A549 (cell line): Measurements from ENCODE around the gene TRIO. TPM values are rescaled to one million over a fixed set of nuclear protein-coding genes. Genes with fewer than 3 reads are reported as not detected.

Experiments
- ATAC-seq, 2 experiments: fragments of 200-7000 bp in 1 of 2; fragments of >200 bp in 1 of 2; cut with Nextera tagmentation in 1 of 2; cut with Tn5 transposase in 1 of 2; 3 replicates each; pipeline versions ENCODE4 v1.8.0 to v1.9.1; 2018 to 2020; ENCODE audit warnings: mild to moderate bottlenecking in 1 of 2, moderate library complexity in 1 of 2
- CTCF ChIA-PET: fragments of 300-600 bp; sonication (Branson Sonifier 250); formaldehyde crosslinking; extraction: SDS; loops from one replicate; lab custom pipeline; 2021; ENCODE audit warnings: antibody characterized with exemption, inconsistent platforms; lab: Yijun Ruan, JAX
- POLR2A ChIA-PET: fragments of 350-600 bp; formaldehyde crosslinking; extraction: SDS; loops from one replicate; lab custom pipeline; 2021; ENCODE audit warnings: antibody characterized with exemption, inconsistent platforms; lab: Yijun Ruan, JAX
- DNase-seq, 2 experiments: peaks; one replicate each; pipeline versions ENCODE4 v3.0.0 to v3.0.0-alpha.2; 2011 to 2016; ENCODE audit warnings: low read depth in 1 of 2, low spot score in 1 of 2
- FAIRE-seq: peaks from 2 replicates; lab custom pipeline; 2011; peaks lifted over from hg19 to GRCh38; lab: Jason Lieb, UNC
- H3K27ac ChIP-seq, 2 experiments: fragments of >200 bp; sonication (Bioruptor Twin); formaldehyde crosslinking; 3 replicates each; pipeline ENCODE4 v1.5.1; 2016 to 2017
- H3K4me1 ChIP-seq: fragments of >200 bp; sonication (Bioruptor Twin); formaldehyde crosslinking; 3 replicates; pipeline ENCODE4 v1.6.1; 2016
- H3K4me2 ChIP-seq: fragments of >200 bp; sonication (Bioruptor Twin); formaldehyde crosslinking; 3 replicates; pipeline ENCODE4 v1.6.1; 2016
- H3K4me3 ChIP-seq: fragments of >200 bp; sonication (Bioruptor Twin); formaldehyde crosslinking; 3 replicates; pipeline ENCODE4 v1.5.1; 2016
- H3K9me3 ChIP-seq: fragments of >200 bp; sonication (Bioruptor Twin); formaldehyde crosslinking; 3 replicates; pipeline ENCODE4 v1.6.1; 2016
- CBX2 ChIP-seq: fragments of 200-600 bp; sonication (generic); IDR thresholded peaks from 2 replicates; pipeline ENCODE4 v1.6.1; 2016; ENCODE audit warnings: low read depth, mild to moderate bottlenecking, borderline replicate concordance
- EHMT2 ChIP-seq: fragments of 200-600 bp; sonication (generic); IDR thresholded peaks from 2 replicates; pipeline ENCODE4 v1.6.1; 2016; ENCODE audit warnings: antibody characterized with exemption, low read depth, mild to moderate bottlenecking, moderate library complexity
- EP300 ChIP-seq, 2 experiments: fragments of >200 bp; sonication (Bioruptor Twin); formaldehyde crosslinking; IDR thresholded peaks; 2 replicates in 1 of 2; 3 replicates in 1 of 2; pipeline ENCODE4 v1.6.1; 2016 to 2017
- ESRRA ChIP-seq: fragments of 150-350 bp; IDR thresholded peaks from 2 replicates; pipeline ENCODE4 v1.6.1; 2014; ENCODE audit warnings: mild to moderate bottlenecking, low read length, borderline replicate concordance
- FOSB ChIP-seq: fragments of 250-450 bp; sonication (Bioruptor Pico); IDR thresholded peaks from 2 replicates; pipeline ENCODE4 v1.5.0; 2020; ENCODE audit warnings: mild to moderate bottlenecking, moderate library complexity
- FOSL2 ChIP-seq, 2 experiments: fragments of 450-650 bp in 1 of 2; fragments of >200 bp in 1 of 2; sonication (Bioruptor Twin) in 1 of 2; formaldehyde crosslinking; IDR thresholded peaks; 2 replicates each; pipeline versions ENCODE4 v1.5.0 to v1.6.1; 2016 to 2020; ENCODE audit warnings: mild to moderate bottlenecking in 1 of 2, moderate library complexity in 1 of 2
- HDAC2 ChIP-seq: fragments of 200-600 bp; sonication (generic); IDR thresholded peaks from 2 replicates; pipeline ENCODE4 v1.6.1; 2016
- HEYL ChIP-seq: fragments of 250-450 bp; sonication (Bioruptor Pico); IDR thresholded peaks from 2 replicates; pipeline ENCODE4 v1.8.0; 2021; ENCODE audit warnings: mild to moderate bottlenecking, moderate library complexity
- JUNB ChIP-seq: fragments of >200 bp; sonication (Bioruptor Twin); formaldehyde crosslinking; IDR thresholded peaks from 2 replicates; pipeline ENCODE4 v1.6.1; 2016
- MAZ ChIP-seq: fragments of 150-350 bp; IDR thresholded peaks from 2 replicates; pipeline ENCODE4 v1.6.1; 2014; ENCODE audit warnings: antibody characterized with exemption, low read depth, low read length, borderline replicate concordance
- NFE2L2 ChIP-seq: fragments of 150-350 bp; conservative IDR thresholded peaks from 2 replicates; pipeline ENCODE4 v1.6.1; 2014; ENCODE audit warnings: low read length
- POLR2AphosphoS2 ChIP-seq: conservative IDR thresholded peaks from 2 replicates; pipeline ENCODE4 v1.6.1; 2012; ENCODE audit warnings: low read length, improper control_type of control experiment, inconsistent platforms
- RARB ChIP-seq: fragments of 250-450 bp; sonication (Bioruptor Pico); IDR thresholded peaks from 2 replicates; pipeline ENCODE4 v1.8.0; 2021; ENCODE audit warnings: mild to moderate bottlenecking, moderate library complexity
- RCOR1 ChIP-seq: fragments of 150-350 bp; IDR thresholded peaks from 2 replicates; pipeline ENCODE4 v1.6.1; 2014; ENCODE audit warnings: antibody characterized with exemption, low read length, low read depth
- RFX5 ChIP-seq: fragments of 450-650 bp; IDR thresholded peaks from 2 replicates; pipeline ENCODE4 v1.7.1; 2014; ENCODE audit warnings: antibody characterized with exemption, mild to moderate bottlenecking, moderate library complexity
- RNF2 ChIP-seq: fragments of 200-600 bp; sonication (generic); IDR thresholded peaks from 2 replicates; pipeline ENCODE4 v1.6.1; 2016; ENCODE audit warnings: low read depth, mild to moderate bottlenecking, antibody characterized with exemption, moderate library complexity, borderline replicate concordance
- TP53 ChIP-seq: fragments of 250-450 bp; sonication (Bioruptor Pico); IDR thresholded peaks from 2 replicates; pipeline ENCODE4 v1.5.0; 2021; ENCODE audit warnings: mild to moderate bottlenecking, moderate library complexity
- ZC3H11A ChIP-seq: fragments of 450-650 bp; IDR thresholded peaks from 2 replicates; pipeline ENCODE4 v1.6.1; 2014; ENCODE audit warnings: antibody characterized with exemption, mild to moderate bottlenecking
- ZFP36 ChIP-seq: fragments of 450-650 bp; IDR thresholded peaks from 2 replicates; pipeline ENCODE4 v1.6.1; 2014; ENCODE audit warnings: borderline replicate concordance; ENCODE audit not compliant: partially characterized antibody
- ZNF302 ChIP-seq: fragments of 250-450 bp; sonication (Bioruptor Pico); IDR thresholded peaks from 2 replicates; pipeline ENCODE4 v1.9.0; 2021; ENCODE audit warnings: inconsistent platforms, mild to moderate bottlenecking, moderate library complexity
- ZSCAN20 ChIP-seq: fragments of 250-450 bp; sonication (Bioruptor Pico); IDR thresholded peaks from 2 replicates; pipeline ENCODE4 v1.8.0; 2022; ENCODE audit warnings: mild to moderate bottlenecking, moderate library complexity
- WGBS: methylation state at CpG from one replicate; pipeline ENCODE4 v1.1.6; 2017; ENCODE audit errors: missing lambda C conversion rate; 5-methylcytosine and 5-hydroxymethylcytosine counted together
- polyA plus RNA-seq, 4 experiments: library from polyadenylated mRNA; depleted of rRNA in 3 of 4; stranded (reverse); fragments of >200 nt; fragmentation: RNase III in 1 of 4; extraction: RNeasy Plus Mini Kit Qiagen cat#74134 plus additional on column Dnase treatment in 1 of 4; gene quantifications; 2 replicates in 3 of 4; 3 replicates in 1 of 4; pipeline ENCODE4 v1.2.3, GENCODE V29; 2011 to 2017
- TF ChIP-seq, protein P1 (sequence below): fragments of 250-450 bp; sonication (Bioruptor Pico); IDR thresholded peaks from 2 replicates; pipeline ENCODE4 v1.5.0; 2020; ENCODE audit warnings: low read depth, mild to moderate bottlenecking, moderate library complexity

TRIO gene
- polyA plus RNA-seq, 2 of the 4 experiments (the other 2 are of a cell fraction) = 47.5 to 79.0 TPM

DNA sequence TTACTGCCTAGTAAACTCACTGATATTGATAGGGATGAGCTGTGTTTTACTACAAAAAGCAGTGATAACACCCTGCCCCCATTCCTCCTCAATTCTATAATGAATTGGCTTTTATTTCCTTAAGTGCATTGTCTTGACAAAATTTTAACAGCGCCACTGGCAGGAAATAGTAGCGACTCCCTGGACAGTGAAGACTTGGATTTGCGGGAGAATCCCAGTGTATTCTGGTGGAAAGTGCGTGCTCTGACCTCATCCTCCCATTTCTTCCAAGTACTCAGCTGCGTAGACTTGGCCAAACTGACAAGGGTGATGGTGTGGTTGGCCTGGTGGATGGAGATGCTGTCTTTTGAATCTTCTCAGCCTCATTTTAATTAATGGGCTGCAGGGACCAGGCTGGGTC is 5.3 kb downstream of the TRIO start:
- no peak overlapping the region for H3K4me3 ChIP-seq
- TF ChIP-seq MAZ = no peak
- no peak for TF ChIP-seq RCOR1
- no peak for TF ChIP-seq ZC3H11A
- DNase-seq = no peak
- no peak for ATAC-seq
- H3K9me3 ChIP-seq = no peaks in the 10 kb centered on the region
- ChIA-PET POLR2A (no interaction called here), CTCF (interaction anchor here (1.7 to 2.4 kb wide), 5 partner anchors 8 to 161 kb away, joined by 5 to 10 read pairs (median 6); no protein-coding TSS in a partner anchor)
- peak overlapping the region; percentile 87 for H3K4me2 ChIP-seq
- WGBS = 82% methylated on average over 5 of the region's 5 CpGs
- H3K27ac ChIP-seq = peak overlapping the region in 1 of 2 experiments; percentile 67; a peak in 3 of 6 replicates
- FAIRE-seq = no peak
- H3K4me1 ChIP-seq = peaks cover 74% of the 10 kb centered on the region

DNA sequence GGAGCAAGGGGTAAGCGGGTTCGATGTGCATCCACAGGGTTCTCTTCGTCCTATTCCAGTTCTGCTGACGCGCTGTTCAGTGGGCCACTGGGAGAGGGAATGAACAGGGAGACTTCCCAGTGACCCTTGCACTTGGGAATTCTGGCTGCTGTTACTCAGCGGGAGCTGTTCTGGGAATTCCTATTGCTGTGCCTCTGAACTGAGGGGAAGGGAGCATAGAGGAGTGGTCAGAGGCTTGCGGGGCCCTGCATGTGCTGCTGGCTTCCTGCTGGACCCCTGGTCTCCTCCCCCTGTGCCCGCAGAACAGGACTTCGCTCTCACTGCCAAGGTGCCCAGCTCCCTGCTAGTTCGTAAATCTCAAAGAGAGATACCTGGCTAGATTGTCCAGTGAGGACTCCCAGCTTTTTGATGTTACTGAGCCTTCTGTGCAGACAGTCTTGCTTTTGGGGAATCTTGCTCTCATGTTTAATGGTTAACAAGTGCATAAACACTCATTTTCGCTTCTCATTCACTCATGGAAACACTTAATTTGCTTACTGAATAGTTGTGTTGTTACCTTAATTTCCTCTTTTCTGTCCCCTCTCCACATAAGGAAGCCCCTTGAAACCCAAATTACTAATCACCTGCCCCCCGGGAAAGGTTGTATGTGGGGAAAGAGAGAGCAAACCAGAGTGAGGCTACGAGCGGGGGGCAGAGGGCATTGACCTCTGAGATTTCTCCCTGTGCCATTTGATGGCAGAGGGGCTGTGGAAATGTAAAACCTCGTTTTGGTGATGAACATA is 5.9 kb downstream of the TRIO start:
- 0 out of 6 replicates have a peak, but pooled peaks of 1 of the 2 experiments have one; percentile 3 for ATAC-seq

DNA sequence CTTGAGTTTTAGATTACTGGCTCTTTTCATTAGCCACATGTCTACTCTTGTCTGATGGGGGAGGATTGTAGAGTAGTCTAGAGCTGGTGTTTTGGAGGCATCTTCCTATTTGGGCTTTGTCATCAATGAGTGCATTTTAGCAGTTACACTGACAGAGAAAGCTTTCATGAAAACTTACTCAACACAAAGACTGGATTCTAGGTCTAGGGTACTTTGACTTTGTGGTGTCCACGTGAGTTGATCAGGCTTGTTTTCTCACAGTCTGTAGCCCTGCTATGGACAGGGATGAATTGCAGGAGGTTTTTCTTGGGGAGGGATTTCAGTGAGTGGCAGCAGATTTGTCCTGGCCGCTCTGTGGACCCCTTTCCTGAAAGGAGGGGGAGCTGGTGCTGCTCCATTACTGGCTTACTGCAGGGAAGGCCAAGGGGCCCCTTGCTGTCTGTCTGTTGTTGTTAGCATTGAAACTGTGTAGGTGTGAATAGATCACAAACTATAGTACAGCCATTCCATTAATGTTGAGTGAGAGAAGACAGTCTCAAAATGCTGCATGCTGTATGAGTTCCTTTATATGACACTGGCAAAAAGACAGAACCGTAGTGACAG is 6.6 kb downstream of the TRIO start:
- ChIA-PET CTCF (interaction anchor here (0.7 to 2.1 kb wide), 4 partner anchors 30 to 499 kb away, joined by 3 to 6 read pairs (median 4); no protein-coding TSS in a partner anchor), POLR2A (no interaction called here)
- ATAC-seq = no peak
- DNase-seq = no peak
- Histone ChIP-seq H3K9me3 (no peaks in the 10 kb centered on the region), H3K27ac (peak overlapping the region in 1 of 2 experiments; percentile 67; a peak in 3 of 6 replicates), H3K4me2 (peak overlapping the region; percentile 87), H3K4me1 (peaks cover 87% of the 10 kb centered on the region), H3K4me3 (no peak overlapping the region)
- no peak for FAIRE-seq
- WGBS = 71% methylated on average over 3 of the region's 3 CpGs
- TF ChIP-seq TP53 (CRISPR knock-in tag) (no peak), POLR2AphosphoS2 (0 out of 2 replicates have a peak, but pooled peaks have one; percentile 46)

More for the DNA sequence above, 5.9 kb downstream of the TRIO start:
- CTCF ChIA-PET = interaction anchor here (1.0 to 2.4 kb wide), 4 partner anchors 8 to 161 kb away, joined by 3 to 10 read pairs (median 6); no protein-coding TSS in a partner anchor
- POLR2A ChIA-PET = no interaction called here
- H3K4me1 ChIP-seq = peaks cover 80% of the 10 kb centered on the region
- H3K9me3 ChIP-seq = no peaks in the 10 kb centered on the region
- H3K4me3 ChIP-seq = no peak overlapping the region
- no peak for TF ChIP-seq RNF2
- no peak for TF ChIP-seq RARB
- TF ChIP-seq ZFP36 = no peak
- no peak for TF ChIP-seq HEYL (CRISPR knock-in tag)
- TF ChIP-seq RCOR1 = no peak
- no peak for TF ChIP-seq RFX5
- no peak for TF ChIP-seq FOSL2 (IDR thresholded peaks at IDR 0.05)
- TF ChIP-seq FOSL2 (CRISPR knock-in tag; IDR thresholded peaks at IDR 0.05) = no peak
- TF ChIP-seq EHMT2 = no peak
- no peak for TF ChIP-seq ESRRA
- TF ChIP-seq FOSB (CRISPR knock-in tag) = no peak
- TF ChIP-seq CBX2 = no peak
- TF ChIP-seq, protein P1, sequence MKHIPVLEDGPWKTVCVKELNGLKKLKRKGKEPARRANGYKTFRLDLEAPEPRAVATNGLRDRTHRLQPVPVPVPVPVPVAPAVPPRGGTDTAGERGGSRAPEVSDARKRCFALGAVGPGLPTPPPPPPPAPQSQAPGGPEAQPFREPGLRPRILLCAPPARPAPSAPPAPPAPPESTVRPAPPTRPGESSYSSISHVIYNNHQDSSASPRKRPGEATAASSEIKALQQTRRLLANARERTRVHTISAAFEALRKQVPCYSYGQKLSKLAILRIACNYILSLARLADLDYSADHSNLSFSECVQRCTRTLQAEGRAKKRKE (CRISPR knock-in tag) = no peak
- TF ChIP-seq HDAC2 = no peak
- no peak for TF ChIP-seq EP300 (IDR thresholded peaks at IDR 0.05)
- TF ChIP-seq NFE2L2 = no peak
- no peak for TF ChIP-seq JUNB
- TF ChIP-seq ZSCAN20 = no peak
- TF ChIP-seq ZNF302 = no peak
- TF ChIP-seq, all 56 proteins: peak for 0
- WGBS = 64% methylated on average over 15 of the region's 15 CpGs
- H3K27ac ChIP-seq = peak overlapping the region in 1 of 2 experiments; percentile 67; a peak in 3 of 6 replicates
- DNase-seq (no peak), FAIRE-seq (no peak)
- peak overlapping the region; percentile 87 for H3K4me2 ChIP-seq
